Measurements from ENCODE around the gene SMIM21.
A peak's percentile ranks its signal among the peaks of the same experiment; 100 is the strongest.

Gene SMIM21

GRCh38 chr18:75421656-75422055, 5.8 kb downstream of the SMIM21 start:
- DNase-seq, result no peak

DNA sequence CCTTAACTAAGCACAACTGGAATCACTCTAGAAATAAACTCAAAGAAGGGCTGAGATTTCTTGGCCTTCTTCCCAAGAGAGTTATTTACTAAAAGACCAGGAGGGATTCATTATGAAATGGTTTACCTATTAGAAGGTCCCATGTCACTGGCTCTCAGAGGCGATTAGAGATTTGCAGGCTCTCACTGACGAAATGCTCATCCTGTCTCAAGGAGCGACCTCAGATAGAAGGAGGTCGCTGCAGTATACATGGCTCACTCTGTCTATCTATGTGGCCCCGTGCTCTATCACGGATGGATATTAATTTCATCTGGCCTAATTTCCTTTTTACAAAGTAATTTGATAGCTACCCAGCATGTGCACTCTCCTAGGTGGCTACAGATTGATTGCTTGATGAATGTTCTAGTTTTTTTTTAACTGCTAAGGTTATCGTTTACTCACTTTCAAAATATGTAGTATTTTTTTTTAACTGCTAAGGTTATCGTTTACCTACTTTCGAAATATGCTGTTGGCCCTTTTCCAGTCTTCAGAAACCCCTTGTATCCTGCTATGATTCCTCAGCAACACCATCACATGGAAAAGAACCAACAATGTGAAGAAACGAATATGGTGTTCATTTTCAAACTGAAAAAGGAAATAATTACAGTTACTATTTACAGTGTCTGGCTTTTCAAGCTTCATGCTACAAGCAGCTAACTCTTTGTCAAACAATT, 9.1 kb downstream of the SMIM21 start:
- no peak for DNase-seq

DNA sequence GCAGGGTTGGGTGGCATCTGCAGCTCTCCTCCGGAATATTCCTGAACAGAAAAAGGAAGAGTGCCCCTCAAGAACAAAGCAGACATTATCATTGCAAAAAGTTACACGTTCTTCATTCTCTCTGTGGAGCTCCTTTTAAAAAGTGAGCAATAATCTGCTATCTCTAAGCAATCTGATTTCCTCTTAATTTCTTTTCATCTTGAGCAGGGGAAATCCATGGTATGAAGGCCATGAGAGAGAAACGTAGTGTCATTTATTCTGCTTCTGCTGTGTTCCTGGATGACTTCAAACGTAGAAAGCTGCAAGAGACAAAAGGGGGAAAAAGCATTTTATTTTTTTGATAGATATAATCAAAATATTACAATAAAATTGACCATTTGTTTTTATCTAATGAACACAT, 16.9 kb downstream of the SMIM21 start:
- no peak for DNase-seq

DNA sequence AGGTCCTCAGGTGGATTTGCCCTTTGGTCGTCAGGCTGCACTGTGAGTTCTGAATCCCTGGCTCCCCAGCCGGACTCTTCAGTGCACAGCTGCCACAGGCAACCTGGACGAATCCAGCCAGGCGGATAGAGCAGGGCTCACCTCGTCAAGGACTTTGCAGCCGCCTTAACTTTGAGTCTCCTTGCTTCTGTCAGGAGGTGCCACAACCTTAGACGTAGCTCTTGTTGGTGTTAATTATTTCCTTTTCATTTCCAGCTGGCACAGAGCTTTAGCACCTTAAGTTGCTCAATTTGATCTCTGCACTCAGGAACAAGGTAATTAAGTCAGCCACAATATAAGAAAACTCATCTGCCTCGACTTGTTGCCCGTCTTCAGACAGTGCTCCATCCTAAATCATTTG, 17.7 kb downstream of the SMIM21 start:
- no peak for DNase-seq

GRCh38 chr18:75408554-75409506, 18.7 kb downstream of the SMIM21 start:
- DNase-seq, result no peak

GRCh38 chr18:75407468-75408437, 19.8 kb downstream of the SMIM21 start:
- no peak for DNase-seq

- DNase-seq, result no peak
These were observed 20.7 kb downstream of the SMIM21 start for GRCh38 chr18:75406491-75407445.

- no peak for DNase-seq
These were observed 22.2 kb downstream of the SMIM21 start for GRCh38 chr18:75405351-75405750.

GRCh38 chr18:75400366-75400765, 27.1 kb downstream of the SMIM21 start:
- no peak for DNase-seq

- no peak for DNase-seq
These were observed 32.4 kb downstream of the SMIM21 start for GRCh38 chr18:75395137-75395536.

DNA sequence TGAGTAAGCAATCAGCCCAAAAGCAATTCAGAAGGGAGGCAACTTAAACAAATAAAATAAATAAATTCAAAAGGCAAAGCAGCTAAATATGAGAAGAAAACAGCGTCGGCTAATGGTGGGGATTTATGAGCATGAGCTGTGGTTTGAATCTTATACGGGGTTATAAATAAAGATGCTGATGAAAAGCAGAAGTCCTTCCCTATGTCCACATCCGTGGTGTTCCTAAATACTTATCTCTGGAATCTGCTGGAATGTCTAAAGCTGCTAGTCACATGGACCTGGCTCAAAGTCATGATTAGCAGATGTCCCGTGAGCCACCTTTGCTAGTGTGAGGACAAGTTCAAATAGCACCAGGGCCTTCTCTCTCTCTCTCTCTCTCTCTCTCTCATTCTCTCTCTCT, 33.8 kb downstream of the SMIM21 start:
- no peak for DNase-seq

- DNase-seq, result no peak
These were observed 35.3 kb downstream of the SMIM21 start for GRCh38 chr18:75392226-75392578.

DNA sequence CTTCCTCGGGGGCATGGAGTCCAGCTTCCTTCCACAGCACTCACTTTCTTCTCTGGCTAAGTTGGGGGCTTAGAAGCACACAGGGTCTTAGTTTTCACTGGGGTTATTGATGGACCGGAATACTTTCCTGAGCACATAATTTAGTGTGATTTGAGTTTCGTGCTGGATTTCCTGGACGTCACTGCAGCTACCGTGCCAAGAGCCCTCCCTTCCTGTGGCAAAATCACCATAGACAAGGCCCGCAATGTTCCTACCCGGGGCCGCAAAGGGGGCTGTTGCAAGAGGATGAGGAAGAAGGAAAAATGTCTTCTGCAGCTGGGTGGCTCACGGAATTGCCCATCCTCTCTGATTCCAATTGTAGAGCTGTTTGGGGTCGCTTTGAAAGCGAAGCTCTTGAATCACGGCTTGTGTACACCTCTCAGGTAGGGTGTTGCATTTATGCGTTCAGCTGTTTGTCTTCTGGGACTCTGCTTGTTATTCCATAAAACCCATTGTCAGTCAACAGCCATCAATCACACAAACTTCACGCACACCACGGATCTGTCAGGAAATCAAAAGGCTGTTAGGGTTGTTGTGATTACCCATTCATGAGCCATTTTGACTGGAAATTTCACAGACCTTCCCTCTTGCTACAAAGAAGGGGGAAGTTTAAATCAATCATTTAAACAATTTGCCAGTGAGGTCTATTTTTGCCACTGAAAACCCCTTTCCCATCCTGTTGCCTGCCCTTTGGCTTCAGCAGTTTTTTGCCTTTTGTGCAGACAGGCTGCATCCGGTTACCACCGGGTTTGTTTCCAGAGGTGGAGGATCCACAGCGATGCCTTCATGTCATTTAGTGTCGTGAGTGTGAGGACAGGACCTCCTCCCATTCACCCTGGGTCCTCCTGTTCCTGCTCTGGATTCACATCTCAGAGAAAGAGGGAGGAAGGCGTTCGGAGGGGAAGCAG, 36.0 kb downstream of the SMIM21 start:
- DNase-seq, result no peak

GRCh38 chr18:75390854-75391253, 36.6 kb downstream of the SMIM21 start:
- no peak for DNase-seq

DNA sequence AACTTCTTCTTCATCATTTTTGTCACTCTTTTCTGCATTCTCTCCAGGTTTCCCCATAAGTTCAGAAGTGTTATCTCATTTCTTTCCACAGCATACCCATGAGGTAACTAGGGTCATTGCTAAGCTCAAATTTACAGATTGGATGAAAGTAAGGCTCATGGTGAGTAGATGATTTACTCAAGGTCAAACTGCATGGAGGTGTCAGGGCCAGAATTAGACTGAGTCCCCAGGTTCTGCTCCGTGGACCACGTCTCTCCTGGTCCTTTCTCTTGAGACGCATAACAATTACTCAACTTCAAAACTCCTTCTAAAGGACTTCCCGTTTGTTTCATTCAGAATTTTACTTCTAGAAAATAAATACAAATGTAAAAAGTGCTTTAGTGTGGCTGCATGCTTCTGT, 43.4 kb downstream of the SMIM21 start:
- DNase-seq, result no peak

GRCh38 chr18:75378376-75379315, 48.9 kb downstream of the SMIM21 start:
- DNase-seq, result no peak

DNA sequence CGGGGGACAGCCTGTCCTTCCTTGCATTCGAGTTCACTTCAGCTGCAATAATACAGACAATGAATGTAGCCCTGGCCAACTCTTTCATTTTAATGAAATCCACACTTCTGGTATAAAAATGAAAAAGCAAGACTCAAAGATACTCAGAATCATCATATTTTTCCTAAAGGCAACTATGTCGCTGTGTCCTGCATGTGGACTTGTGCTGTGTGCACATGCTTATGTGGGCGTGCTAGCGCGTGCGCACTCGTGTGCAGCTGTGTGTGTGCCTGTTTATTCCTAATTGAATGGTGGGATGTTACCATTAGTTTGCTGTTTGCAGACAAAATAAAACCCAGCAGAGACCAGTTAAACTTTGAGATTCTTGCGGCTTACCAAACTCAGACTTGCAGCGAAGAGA, 49.6 kb downstream of the SMIM21 start:
- DNase-seq, result no peak

- no peak for DNase-seq
These were observed 50.2 kb downstream of the SMIM21 start for GRCh38 chr18:75377258-75377657.

GRCh38 chr18:75376004-75376403, 51.5 kb downstream of the SMIM21 start:
- peak in 1 of 2 experiments; percentile 2 for DNase-seq
